NT2/D1 (cell line): ENCODE results near the gene TSPAN5.

Source experiments
- DNase-seq: peaks from one replicate; pipeline ENCODE4 v3.0.0-alpha.2; 2011; ENCODE audit warnings: low read depth, low spot score
- H3K27me3 ChIP-seq: 2 replicates; pipeline ENCODE4 v1.6.0; 2011; ENCODE audit warnings: mild to moderate bottlenecking; ENCODE audit not compliant: insufficient read length, insufficient read depth
- H3K36me3 ChIP-seq: 2 replicates; pipeline ENCODE4 v1.6.1; 2011; ENCODE audit warnings: mild to moderate bottlenecking, low read length, mixed read lengths; ENCODE audit not compliant: insufficient read depth, insufficient read length
- H3K4me1 ChIP-seq: 2 replicates; pipeline ENCODE4 v1.5.1; 2011; ENCODE audit not compliant: insufficient read depth, insufficient read length
- H3K4me3 ChIP-seq: 2 replicates; pipeline ENCODE4 v1.5.1; 2011; ENCODE audit warnings: low read depth; ENCODE audit not compliant: insufficient read length
- H3K9ac ChIP-seq: 2 replicates; pipeline ENCODE4 v1.6.0; 2011; ENCODE audit warnings: low read depth; ENCODE audit not compliant: insufficient read length
- H3K9me3 ChIP-seq: 2 replicates; pipeline ENCODE4 v1.5.1; 2011; ENCODE audit warnings: mild to moderate bottlenecking, low read length; ENCODE audit not compliant: insufficient read depth
- SUZ12 ChIP-seq: IDR thresholded peaks from 2 replicates; pipeline ENCODE4 v1.6.1; 2011; ENCODE audit not compliant: insufficient read length, insufficient read depth; ENCODE audit errors: extremely low read depth
- YY1 ChIP-seq: IDR thresholded peaks from 2 replicates; pipeline ENCODE4 v1.6.1; 2011; ENCODE audit not compliant: insufficient read length, insufficient read depth
- ZNF274 ChIP-seq: IDR thresholded peaks from 2 replicates; pipeline ENCODE4 v1.6.1; 2011; ENCODE audit warnings: mild to moderate bottlenecking, low read depth, low read length

TSPAN5 gene

DNA sequence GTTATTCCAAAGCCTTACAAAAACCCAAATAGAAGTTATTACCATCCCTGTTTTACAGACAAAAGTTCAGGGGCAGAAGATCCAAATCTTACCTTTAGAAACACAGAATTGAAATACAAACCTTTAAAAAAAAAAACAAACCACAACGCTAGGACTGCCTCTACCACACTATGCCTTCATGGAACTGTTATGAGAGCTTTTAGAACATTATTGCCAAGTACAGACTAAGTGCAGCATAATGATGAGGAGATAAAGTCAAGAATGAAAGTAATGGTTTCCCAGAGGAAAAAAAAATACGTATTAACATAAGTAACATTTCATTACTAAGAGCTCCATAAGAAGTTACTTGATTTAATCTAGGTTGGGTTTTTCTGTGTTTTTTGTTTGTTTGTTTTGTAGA, 34.3 kb downstream of the TSPAN5 start:
- Histone ChIP-seq H3K4me1 (no peaks in the 10 kb centered on the region), H3K36me3 (no peaks in the 10 kb centered on the region), H3K4me3 (no peak overlapping the region), H3K9ac (no peak overlapping the region), H3K27me3 (no peaks in the 10 kb centered on the region), H3K9me3 (no peaks in the 10 kb centered on the region)
- no peak for DNase-seq
- TF ChIP-seq SUZ12 (no peak), ZNF274 (no peak), YY1 (no peak)

DNA sequence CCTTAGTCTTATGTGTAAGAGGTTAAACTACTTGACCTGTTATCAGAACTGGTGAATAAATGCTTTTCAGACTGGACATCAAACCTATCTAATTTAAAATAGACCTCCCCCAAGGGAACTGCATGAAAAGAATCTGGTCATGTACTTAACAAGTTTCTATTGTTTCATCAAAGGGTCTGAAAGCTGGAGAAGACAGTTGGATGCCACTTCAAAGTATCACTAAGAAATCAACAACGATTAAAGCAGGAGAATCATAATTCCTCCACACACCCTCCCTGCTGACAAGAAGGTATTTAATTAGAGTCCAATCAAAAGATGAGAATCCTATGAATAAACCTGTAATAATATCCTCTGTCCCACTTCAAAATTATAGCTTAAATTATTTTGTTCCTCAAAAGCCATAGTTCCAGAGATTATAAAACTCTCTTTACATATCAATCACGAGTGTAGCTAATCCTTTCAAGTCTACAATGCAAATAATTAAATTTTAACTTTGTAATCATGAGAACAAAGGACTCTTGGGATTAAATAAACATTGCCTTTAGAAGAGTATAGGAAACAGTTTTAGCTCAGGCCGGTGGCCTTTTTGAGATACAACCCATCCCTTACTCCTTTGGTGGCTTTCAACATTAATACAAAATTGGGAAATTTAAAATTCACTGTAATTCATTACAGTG, 35.1 kb downstream of the TSPAN5 start:
- TF ChIP-seq ZNF274 (no peak), SUZ12 (no peak), YY1 (no peak)
- Histone ChIP-seq H3K27me3 (no peaks in the 10 kb centered on the region), H3K4me3 (no peak overlapping the region), H3K36me3 (no peaks in the 10 kb centered on the region), H3K9me3 (no peaks in the 10 kb centered on the region), H3K9ac (no peak overlapping the region), H3K4me1 (no peaks in the 10 kb centered on the region)
- no peak for DNase-seq

GRCh38 chr4:98620087-98620784, 38.2 kb downstream of the TSPAN5 start:
- no peaks in the 10 kb centered on the region for H3K27me3 ChIP-seq
- no peaks in the 10 kb centered on the region for H3K4me1 ChIP-seq
- no peaks in the 10 kb centered on the region for H3K36me3 ChIP-seq
- TF ChIP-seq ZNF274, result no peak
- TF ChIP-seq SUZ12, result no peak
- TF ChIP-seq YY1, result no peak
- DNase-seq, result no peak
- H3K9ac ChIP-seq, result no peak overlapping the region
- no peak overlapping the region for H3K4me3 ChIP-seq
- H3K9me3 ChIP-seq, result no peaks in the 10 kb centered on the region

DNA sequence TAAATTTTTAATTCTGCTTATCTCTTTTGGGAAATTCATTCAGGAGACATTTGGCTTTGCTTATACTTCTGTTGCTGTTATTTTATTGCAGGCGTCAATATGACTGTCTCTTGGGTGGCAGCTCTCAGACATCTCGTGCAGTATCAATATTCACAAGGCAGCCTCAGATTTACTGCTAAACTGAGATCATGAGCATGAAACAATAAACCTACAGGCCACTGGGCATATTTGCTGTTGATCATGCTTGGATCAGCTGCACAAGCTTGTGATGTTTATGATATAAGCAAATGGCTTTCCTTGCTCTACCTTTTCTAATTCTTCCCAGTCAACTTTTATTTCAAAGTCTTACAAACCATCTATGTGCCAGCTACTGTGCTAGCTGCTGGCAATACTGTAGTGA, 39.2 kb downstream of the TSPAN5 start:
- TF ChIP-seq ZNF274, result no peak
- no peak for TF ChIP-seq YY1
- no peak for TF ChIP-seq SUZ12

GRCh38 chr4:98618680-98619079, 39.7 kb downstream of the TSPAN5 start:
- Histone ChIP-seq H3K9ac (no peak overlapping the region), H3K9me3 (no peaks in the 10 kb centered on the region), H3K36me3 (no peaks in the 10 kb centered on the region), H3K4me1 (no peaks in the 10 kb centered on the region), H3K4me3 (no peak overlapping the region), H3K27me3 (no peaks in the 10 kb centered on the region)
- TF ChIP-seq YY1, result no peak
- no peak for TF ChIP-seq ZNF274
- no peak for TF ChIP-seq SUZ12
- DNase-seq, result no peak

More for the DNA sequence above, 39.2 kb downstream of the TSPAN5 start:
- no peak overlapping the region for H3K9ac ChIP-seq
- no peaks in the 10 kb centered on the region for H3K9me3 ChIP-seq
- H3K36me3 ChIP-seq, result no peaks in the 10 kb centered on the region
- no peak for DNase-seq
- H3K4me1 ChIP-seq, result no peaks in the 10 kb centered on the region
- H3K27me3 ChIP-seq, result no peaks in the 10 kb centered on the region
- no peak overlapping the region for H3K4me3 ChIP-seq

DNA sequence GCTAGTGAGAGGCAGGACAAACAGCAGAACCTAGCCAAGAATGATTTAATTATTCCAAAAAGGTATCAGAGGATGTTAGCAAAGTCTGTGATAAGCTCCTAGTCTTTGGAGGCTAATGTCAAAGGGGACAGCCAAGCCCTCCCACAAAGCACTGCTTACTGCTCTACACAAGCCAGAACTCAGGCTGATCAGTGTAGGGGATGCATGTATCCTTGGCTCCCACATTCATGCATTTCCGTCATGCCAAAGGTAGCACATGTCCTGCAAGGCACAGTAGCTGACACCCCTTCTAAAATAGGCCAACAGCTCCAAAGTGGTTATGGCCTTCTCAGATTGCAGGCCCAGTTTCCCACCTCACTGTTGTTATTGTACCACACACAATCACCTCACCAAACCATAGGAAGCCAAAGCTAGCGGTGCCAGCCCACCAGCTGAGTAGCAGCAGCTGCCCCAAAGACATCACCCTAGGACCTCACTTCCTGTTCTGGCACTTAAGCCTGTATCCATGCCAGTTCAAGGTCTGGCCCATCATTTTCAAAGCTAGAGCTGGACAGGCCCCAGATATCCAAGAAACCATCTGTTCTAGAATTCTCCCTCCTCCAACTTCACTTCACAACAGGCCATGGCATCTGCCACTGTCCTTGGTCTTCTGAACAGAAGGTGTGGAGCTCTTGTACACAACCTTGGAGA, 40.9 kb downstream of the TSPAN5 start:
- H3K27me3 ChIP-seq, result no peaks in the 10 kb centered on the region
- no peaks in the 10 kb centered on the region for H3K36me3 ChIP-seq
- no peak overlapping the region for H3K9ac ChIP-seq
- TF ChIP-seq YY1, result no peak
- no peak for TF ChIP-seq SUZ12
- TF ChIP-seq ZNF274, result no peak
- H3K9me3 ChIP-seq, result no peaks in the 10 kb centered on the region
- H3K4me1 ChIP-seq, result no peaks in the 10 kb centered on the region
- no peak for DNase-seq
- H3K4me3 ChIP-seq, result no peak overlapping the region

DNA sequence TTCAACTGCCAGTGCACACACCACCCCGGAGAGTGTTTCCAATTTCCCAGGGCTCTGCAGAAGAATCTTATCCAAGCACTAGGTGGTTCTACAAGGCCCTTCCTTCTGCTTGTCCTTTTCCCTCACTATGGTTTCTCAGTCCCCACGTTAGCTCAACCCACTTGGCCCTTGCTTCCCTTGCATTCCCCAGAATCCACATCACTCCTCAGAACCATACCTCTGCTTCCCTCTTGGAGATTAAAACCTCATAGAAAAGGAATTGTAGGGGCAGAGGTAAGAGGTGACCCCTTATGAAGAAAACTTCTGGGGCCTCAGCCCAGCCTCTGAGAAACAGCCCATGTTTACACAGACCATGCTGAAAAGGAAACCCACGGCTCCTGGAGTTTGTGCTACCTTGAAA, 42.4 kb downstream of the TSPAN5 start:
- H3K9me3 ChIP-seq, result no peaks in the 10 kb centered on the region
- no peak overlapping the region for H3K9ac ChIP-seq
- no peaks in the 10 kb centered on the region for H3K4me1 ChIP-seq

More for the DNA sequence above, 42.4 kb downstream of the TSPAN5 start:
- TF ChIP-seq SUZ12, result no peak
- TF ChIP-seq YY1, result no peak
- no peak for TF ChIP-seq ZNF274
- Histone ChIP-seq H3K4me3 (no peak overlapping the region), H3K27me3 (no peaks in the 10 kb centered on the region), H3K36me3 (no peaks in the 10 kb centered on the region)
- no peak for DNase-seq
